Ishikawa (cell line): ENCODE measurements around the gene PRRX2.

Experiments
- EGR1 ChIP-seq: IDR thresholded peaks from 2 replicates; pipeline ENCODE4 v1.6.1; 2012
- EP300 ChIP-seq: IDR thresholded peaks from 2 replicates; pipeline ENCODE4 v1.6.1; 2012; ENCODE audit warnings: borderline replicate concordance

DNA sequence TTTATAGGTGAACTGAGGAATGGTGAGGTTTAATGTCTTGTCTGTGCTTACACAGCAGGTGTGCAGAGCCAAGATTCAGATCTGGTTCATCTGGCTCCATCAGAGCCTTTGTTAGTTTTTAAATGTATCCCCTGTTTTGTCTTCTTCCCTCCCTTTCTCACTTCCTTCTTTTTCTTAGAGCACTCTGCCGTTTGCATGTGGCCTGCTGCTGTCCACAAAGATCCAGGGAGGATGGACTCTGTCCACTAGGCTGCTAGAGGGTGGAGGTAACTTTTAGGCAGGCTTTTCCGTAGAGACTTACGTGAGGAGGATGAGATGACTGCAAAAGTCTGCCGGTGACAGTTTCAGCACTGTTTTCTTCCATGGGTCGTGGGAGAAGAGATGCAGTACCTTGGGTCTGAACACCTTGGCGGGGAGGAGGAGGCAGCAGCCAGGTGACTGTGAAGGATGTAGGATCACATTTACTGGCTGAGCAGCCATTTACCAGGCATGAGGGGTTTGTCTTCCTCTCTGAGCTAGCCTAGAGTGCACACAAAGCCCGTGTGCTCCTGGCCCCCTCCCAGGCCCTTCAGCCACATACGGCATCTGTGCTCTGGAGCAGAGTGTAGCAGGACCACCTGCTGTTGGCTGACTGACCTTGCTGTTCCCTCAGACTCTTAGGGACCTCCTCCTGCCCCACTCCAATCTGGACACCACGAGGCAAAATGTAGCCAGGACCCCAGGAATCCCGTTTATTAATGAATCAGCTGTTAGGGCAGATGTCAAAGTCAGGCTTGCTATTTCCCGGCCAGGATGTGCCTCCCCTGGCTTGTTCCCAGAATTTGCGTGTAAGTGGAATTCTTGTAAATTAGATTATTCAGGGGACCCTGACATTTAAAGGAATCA is 37.6 kb upstream of the PRRX2 start:
- no peak for TF ChIP-seq EP300
- TF ChIP-seq EGR1 = no peak
